ENCODE results near the gene TIAM1. TPM values are rescaled to one million over a fixed set of nuclear protein-coding genes. Genes with fewer than 3 reads are reported as not detected.

Gene TIAM1
- polyA plus RNA-seq, 3 donors, result 14.2 to 17.1 (median 14.4) TPM

GRCh38 chr21:31176080-31176551 lies 167.9 kb downstream of the TIAM1 start:
- no peak for DNase-seq

GRCh38 chr21:31173881-31174555 lies 170.0 kb downstream of the TIAM1 start:
- no peak for DNase-seq

GRCh38 chr21:31172328-31172727 lies 171.7 kb downstream of the TIAM1 start:
- no peak for DNase-seq

GRCh38 chr21:31164713-31165694 lies 179.1 kb downstream of the TIAM1 start:
- no peak for DNase-seq

GRCh38 chr21:31162827-31163226 lies 181.2 kb downstream of the TIAM1 start:
- DNase-seq, result no peak

GRCh38 chr21:31162079-31162699 lies 181.9 kb downstream of the TIAM1 start:
- DNase-seq, result no peak

GRCh38 chr21:31161157-31161556 lies 182.9 kb downstream of the TIAM1 start:
- peak; percentile 29 for DNase-seq

- DNase-seq, result no peak
Observed at GRCh38 chr21:31159808-31160207, 184.3 kb downstream of the TIAM1 start.

GRCh38 chr21:31158789-31159581 lies 185.1 kb downstream of the TIAM1 start:
- DNase-seq, result no peak

- no peak for DNase-seq
Observed at GRCh38 chr21:31157756-31158155, 186.3 kb downstream of the TIAM1 start.

GRCh38 chr21:31156662-31157061 lies 187.4 kb downstream of the TIAM1 start:
- DNase-seq, result no peak

- no peak for DNase-seq
Observed at GRCh38 chr21:31156169-31156568, 187.9 kb downstream of the TIAM1 start.

GRCh38 chr21:31151156-31152045 lies 192.7 kb downstream of the TIAM1 start:
- DNase-seq, result no peak

GRCh38 chr21:31145274-31145673 lies 198.8 kb downstream of the TIAM1 start:
- no peak for DNase-seq

GRCh38 chr21:31143036-31143435 lies 201.0 kb downstream of the TIAM1 start:
- no peak for DNase-seq

- no peak for DNase-seq
Observed at GRCh38 chr21:31142600-31142999, 201.5 kb downstream of the TIAM1 start.

GRCh38 chr21:31141389-31142000 lies 202.6 kb downstream of the TIAM1 start:
- peak; percentile 58 for DNase-seq

- DNase-seq, result no peak
Observed at GRCh38 chr21:31140676-31141075, 203.4 kb downstream of the TIAM1 start.

- DNase-seq, result no peak
Observed at GRCh38 chr21:31140025-31140424, 204.0 kb downstream of the TIAM1 start.

- DNase-seq, result no peak
Observed at GRCh38 chr21:31137960-31138359, 206.1 kb downstream of the TIAM1 start.
